ENCODE results near the gene IPO4. TPM values are rescaled to one million over a fixed set of nuclear protein-coding genes. Genes with fewer than 3 reads are reported as not detected.

The IPO4 gene
- total and polyA plus RNA-seq, 2 of the 13 experiments (the other 11 are each of a cell fraction or from before 2014, with no cell fraction given) = 39.0 to 179 TPM

DNA sequence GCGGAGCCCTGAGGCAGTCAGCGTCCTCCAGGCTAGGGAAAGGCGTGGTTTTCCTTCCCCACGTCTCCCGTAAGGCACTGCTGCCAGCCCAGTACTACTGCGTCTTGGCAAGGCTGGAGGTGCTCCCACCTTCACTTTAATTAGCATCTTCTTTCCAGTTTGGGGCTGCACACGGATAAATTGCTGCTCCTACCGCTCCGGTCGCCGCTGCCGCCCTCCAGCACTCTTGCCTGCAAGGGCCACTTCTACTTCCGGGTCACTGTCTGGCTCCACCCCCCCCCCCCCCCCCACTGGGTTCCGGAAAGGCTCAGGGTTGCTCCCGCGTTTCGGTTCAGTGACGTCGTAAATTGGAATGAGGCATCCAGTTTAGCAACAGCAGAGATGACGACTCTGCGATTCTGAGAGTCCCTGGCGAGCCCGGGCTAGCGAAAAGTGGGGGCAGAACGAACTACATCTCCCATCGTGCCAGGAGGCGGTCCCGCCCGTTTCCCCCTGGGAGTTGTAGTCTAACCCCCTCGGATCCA is 43.6 kb upstream of the IPO4 start, which contains the start of gene NEDD8 (continued):
- TF ChIP-seq, protein P1, sequence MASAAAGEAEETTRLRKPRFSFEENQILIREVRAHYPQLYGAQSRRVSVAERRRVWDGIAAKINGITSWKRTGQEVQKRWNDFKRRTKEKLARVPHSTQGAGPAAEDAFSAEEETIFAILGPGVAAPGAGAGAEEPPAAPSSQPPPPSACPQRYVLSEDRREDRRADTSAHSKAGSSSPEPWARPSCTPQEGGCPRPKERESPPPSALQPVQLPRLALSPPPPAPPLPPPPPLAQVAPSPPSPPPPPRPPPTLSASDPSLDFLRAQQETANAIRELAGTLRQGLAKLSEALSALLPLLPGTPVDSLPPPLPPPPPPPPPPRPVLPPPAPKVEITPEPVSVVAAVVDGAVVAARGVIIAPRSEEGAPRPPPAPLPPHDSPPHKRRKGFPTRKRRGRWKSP (CRISPR knock-in tag; IDR thresholded peaks at IDR 0.05) = no peak
- TF ChIP-seq ZNF839 (CRISPR knock-in tag; IDR thresholded peaks at IDR 0.05; ENCODE audit: borderline replicate concordance) (peak; percentile 72), ZNF781 (CRISPR knock-in tag; IDR thresholded peaks at IDR 0.05; ENCODE audit: borderline replicate concordance, not compliant biosample characterization) (no peak), DPF2 (CRISPR knock-in tag; IDR thresholded peaks at IDR 0.05; ENCODE audit: borderline replicate concordance, low read depth) (no peak), ZNF33B (CRISPR knock-in tag; IDR thresholded peaks at IDR 0.05) (peak; percentile 23; the same call in 1 of the 2 replicates), REL (CRISPR knock-in tag; conservative IDR thresholded peaks at IDR 0.05) (no peak), NFYC (CRISPR knock-in tag; IDR thresholded peaks at IDR 0.05) (no peak), CEBPB (IDR thresholded peaks at IDR 0.05; ENCODE audit: borderline replicate concordance, low read depth, low read length) (peak; percentile 43; the same call in 1 of the 2 replicates), POLR2AphosphoS5 (IDR thresholded peaks at IDR 0.05; ENCODE audit: low read depth, low read length) (peak; percentile 88), DMAP1 (CRISPR knock-in tag; IDR thresholded peaks at IDR 0.05) (peak; percentile 87; the same call in 1 of the 2 replicates), WIZ (CRISPR knock-in tag; IDR thresholded peaks at IDR 0.05) (no peak; the same call in 1 of the 2 replicates), ZNF296 (CRISPR knock-in tag; conservative IDR thresholded peaks at IDR 0.05) (no peak; the same call in none of the 2 replicates), GZF1 (CRISPR knock-in tag; IDR thresholded peaks at IDR 0.05) (peak; percentile 59; the same call in 1 of the 2 replicates), ZNF292 (CRISPR knock-in tag; IDR thresholded peaks at IDR 0.05; ENCODE audit: borderline replicate concordance, low read depth) (peak; percentile 63; the same call in 1 of the 2 replicates), ZNF567 (CRISPR knock-in tag; IDR thresholded peaks at IDR 0.05; ENCODE audit: borderline replicate concordance) (peak; percentile 35; the same call in 1 of the 2 replicates), HOXA7 (CRISPR knock-in tag; IDR thresholded peaks at IDR 0.05) (no peak), SRSF4 (IDR thresholded peaks at IDR 0.05; ENCODE audit: low read depth, low read length, poor library complexity, severe bottlenecking) (no peak), ZNF383 (CRISPR knock-in tag; IDR thresholded peaks at IDR 0.05; ENCODE audit: borderline replicate concordance) (no peak), BCL6 (CRISPR knock-in tag; IDR thresholded peaks at IDR 0.05) (peak; percentile 60), MEIS1 (CRISPR knock-in tag; IDR thresholded peaks at IDR 0.05; ENCODE audit: borderline replicate concordance) (no peak; the same call in 1 of the 2 replicates), ZC3H4 (CRISPR knock-in tag; IDR thresholded peaks at IDR 0.05; ENCODE audit: borderline replicate concordance) (peak; percentile 70; the same call in 1 of the 2 replicates)
- TF ChIP-seq, protein P2, sequence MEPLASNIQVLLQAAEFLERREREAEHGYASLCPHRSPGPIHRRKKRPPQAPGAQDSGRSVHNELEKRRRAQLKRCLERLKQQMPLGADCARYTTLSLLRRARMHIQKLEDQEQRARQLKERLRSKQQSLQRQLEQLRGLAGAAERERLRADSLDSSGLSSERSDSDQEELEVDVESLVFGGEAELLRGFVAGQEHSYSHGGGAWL (CRISPR knock-in tag; IDR thresholded peaks at IDR 0.05) = peak; percentile 74
- TF ChIP-seq, protein P3, sequence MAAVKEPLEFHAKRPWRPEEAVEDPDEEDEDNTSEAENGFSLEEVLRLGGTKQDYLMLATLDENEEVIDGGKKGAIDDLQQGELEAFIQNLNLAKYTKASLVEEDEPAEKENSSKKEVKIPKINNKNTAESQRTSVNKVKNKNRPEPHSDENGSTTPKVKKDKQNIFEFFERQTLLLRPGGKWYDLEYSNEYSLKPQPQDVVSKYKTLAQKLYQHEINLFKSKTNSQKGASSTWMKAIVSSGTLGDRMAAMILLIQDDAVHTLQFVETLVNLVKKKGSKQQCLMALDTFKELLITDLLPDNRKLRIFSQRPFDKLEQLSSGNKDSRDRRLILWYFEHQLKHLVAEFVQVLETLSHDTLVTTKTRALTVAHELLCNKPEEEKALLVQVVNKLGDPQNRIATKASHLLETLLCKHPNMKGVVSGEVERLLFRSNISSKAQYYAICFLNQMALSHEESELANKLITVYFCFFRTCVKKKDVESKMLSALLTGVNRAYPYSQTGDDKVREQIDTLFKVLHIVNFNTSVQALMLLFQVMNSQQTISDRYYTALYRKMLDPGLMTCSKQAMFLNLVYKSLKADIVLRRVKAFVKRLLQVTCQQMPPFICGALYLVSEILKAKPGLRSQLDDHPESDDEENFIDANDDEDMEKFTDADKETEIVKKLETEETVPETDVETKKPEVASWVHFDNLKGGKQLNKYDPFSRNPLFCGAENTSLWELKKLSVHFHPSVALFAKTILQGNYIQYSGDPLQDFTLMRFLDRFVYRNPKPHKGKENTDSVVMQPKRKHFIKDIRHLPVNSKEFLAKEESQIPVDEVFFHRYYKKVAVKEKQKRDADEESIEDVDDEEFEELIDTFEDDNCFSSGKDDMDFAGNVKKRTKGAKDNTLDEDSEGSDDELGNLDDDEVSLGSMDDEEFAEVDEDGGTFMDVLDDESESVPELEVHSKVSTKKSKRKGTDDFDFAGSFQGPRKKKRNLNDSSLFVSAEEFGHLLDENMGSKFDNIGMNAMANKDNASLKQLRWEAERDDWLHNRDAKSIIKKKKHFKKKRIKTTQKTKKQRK (IDR thresholded peaks at IDR 0.05; ENCODE audit: low read length) = no peak
- TF ChIP-seq, protein P4, sequence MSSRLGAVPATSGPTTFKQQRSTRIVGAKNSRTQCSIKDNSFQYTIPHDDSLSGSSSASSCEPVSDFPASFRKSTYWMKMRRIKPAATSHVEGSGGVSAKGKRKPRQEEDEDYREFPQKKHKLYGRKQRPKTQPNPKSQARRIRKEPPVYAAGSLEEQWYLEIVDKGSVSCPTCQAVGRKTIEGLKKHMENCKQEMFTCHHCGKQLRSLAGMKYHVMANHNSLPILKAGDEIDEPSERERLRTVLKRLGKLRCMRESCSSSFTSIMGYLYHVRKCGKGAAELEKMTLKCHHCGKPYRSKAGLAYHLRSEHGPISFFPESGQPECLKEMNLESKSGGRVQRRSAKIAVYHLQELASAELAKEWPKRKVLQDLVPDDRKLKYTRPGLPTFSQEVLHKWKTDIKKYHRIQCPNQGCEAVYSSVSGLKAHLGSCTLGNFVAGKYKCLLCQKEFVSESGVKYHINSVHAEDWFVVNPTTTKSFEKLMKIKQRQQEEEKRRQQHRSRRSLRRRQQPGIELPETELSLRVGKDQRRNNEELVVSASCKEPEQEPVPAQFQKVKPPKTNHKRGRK (CRISPR knock-in tag; IDR thresholded peaks at IDR 0.05) = no peak

Data from HepG2 (cell line).